ENCODE measurements around the gene CNST. TPM values are rescaled to one million over a fixed set of nuclear protein-coding genes. Genes with fewer than 3 reads are reported as not detected.
A peak's percentile ranks its signal among the peaks of the same experiment; 100 is the strongest.

The CNST gene
- total RNA-seq, 1 experiment from 2014 or later = 9.1 TPM

DNA sequence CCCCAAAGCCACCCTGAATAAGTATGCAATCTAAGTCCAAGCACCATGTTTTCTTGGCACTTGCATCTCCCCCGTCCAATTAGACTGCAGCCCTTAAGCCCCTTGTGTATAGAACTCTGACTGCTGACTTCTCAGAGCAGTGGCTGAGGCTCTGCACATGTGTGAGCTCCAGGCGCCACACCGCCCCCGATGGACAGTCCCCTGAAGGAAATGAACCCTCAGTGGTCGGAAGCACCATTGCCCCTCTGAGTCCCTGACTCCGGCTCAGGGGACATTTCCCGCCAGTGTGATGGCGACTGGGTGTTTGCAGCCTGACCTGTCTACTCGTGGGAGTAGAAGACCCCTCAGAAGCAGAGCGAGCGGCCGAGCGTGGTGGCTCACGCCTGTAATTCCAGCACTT is 120.7 kb downstream of the CNST start:
- Histone ChIP-seq H3K27ac (no peak overlapping the region), H3F3A (ENCODE audit: insufficient read depth, low read depth) (no peaks in the 10 kb centered on the region), H3K4me1 (replicated peaks; ENCODE audit: insufficient read depth) (0 out of 2 replicates have a peak, but pooled peaks cover 3% of the 10 kb centered on the region), H3K36me3 (ENCODE audit: low read depth) (no peaks in the 10 kb centered on the region), H3K9me3 (ENCODE audit: insufficient read depth, low read depth) (no peaks in the 10 kb centered on the region), H3K9me2 (ENCODE audit: insufficient read depth) (no peaks in the 10 kb centered on the region), H3K4me2 (no peak overlapping the region), H3K4me3 (no peak overlapping the region), H3K79me2 (ENCODE audit: low read depth) (no peaks in the 10 kb centered on the region), H4K20me1 (ENCODE audit: insufficient read depth) (no peaks in the 10 kb centered on the region), H2AFZ (no peak overlapping the region), H3K27me3 (ENCODE audit: insufficient read depth, low read depth) (no peaks in the 10 kb centered on the region)
- intact Hi-C loops (cut with micrococcal nuclease; ENCODE audit: unreplicated experiment) = no loop called here
- BruUV-seq (replicated peaks) = no TSS peak
- DNase-seq = no peak
- ChIA-PET CTCF (no interaction called here), POLR2A (ENCODE audit: unreplicated experiment) (no interaction called here)
- TF ChIP-seq CTCF (conservative IDR thresholded peaks at IDR 0.05) (no peak), EZH2 (IDR thresholded peaks at IDR 0.05; ENCODE audit: low read depth) (no peak)

DNA sequence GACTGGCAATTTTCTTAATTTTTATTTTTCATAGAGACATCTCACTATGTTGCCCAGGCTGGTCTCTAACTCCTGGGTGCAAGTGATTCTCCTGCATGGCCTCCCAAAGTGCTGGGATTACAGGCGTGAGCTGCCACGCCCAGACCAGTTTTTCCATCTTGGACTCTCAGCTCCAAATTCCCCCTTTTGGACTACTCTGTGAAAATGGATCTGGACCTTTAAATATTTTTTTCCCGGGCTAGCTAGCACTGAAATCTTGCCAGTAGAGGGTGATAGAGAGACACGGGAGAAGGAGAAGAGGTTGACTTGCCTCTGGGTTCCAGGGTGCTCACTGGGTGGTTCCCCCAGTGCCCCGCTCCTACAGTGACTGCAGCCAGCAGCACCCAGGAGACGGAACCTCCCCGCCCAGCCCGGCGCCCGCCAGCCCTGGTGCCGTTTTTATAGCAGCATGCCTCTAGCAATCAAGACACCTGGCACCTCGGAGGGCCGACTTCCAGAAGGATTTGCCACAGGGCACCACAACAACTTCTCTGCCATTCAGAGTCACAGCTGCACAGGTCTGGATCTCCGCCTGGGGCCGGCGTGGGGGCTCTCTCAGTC is 123.3 kb downstream of the CNST start:
- Histone ChIP-seq H3K27ac (no peak overlapping the region), H2AFZ (0 out of 2 replicates have a peak overlapping the region, but pooled peaks have one; percentile 62), H3K4me3 (peak overlapping the region; percentile 54; the same call in 1 of the 2 replicates), H3K27me3 (ENCODE audit: insufficient read depth, low read depth) (no peaks in the 10 kb centered on the region), H4K20me1 (ENCODE audit: insufficient read depth) (no peaks in the 10 kb centered on the region), H3F3A (ENCODE audit: insufficient read depth, low read depth) (no peaks in the 10 kb centered on the region), H3K9me2 (ENCODE audit: insufficient read depth) (no peaks in the 10 kb centered on the region), H3K9me3 (ENCODE audit: insufficient read depth, low read depth) (no peaks in the 10 kb centered on the region), H3K4me1 (replicated peaks; ENCODE audit: insufficient read depth) (0 out of 2 replicates have a peak, but pooled peaks cover 3% of the 10 kb centered on the region), H3K4me2 (peak overlapping the region; percentile 86), H3K79me2 (ENCODE audit: low read depth) (no peaks in the 10 kb centered on the region), H3K36me3 (ENCODE audit: low read depth) (no peaks in the 10 kb centered on the region)
- no TSS peak for BruUV-seq (replicated peaks)
- intact Hi-C loops (cut with micrococcal nuclease; ENCODE audit: unreplicated experiment) = loop anchor here (1.0 to 5.0 kb wide), 5 partner anchors 10 to 1532 kb away; partner anchors contain the start of genes CNST and TFB2M
- CTCF ChIA-PET = interaction anchor here (0.6 to 0.9 kb wide), 4 partner anchors 35 to 555 kb away, joined by 3 to 4 read pairs (median 3); partner anchors contain the start of gene SCCPDH
- DNase-seq = peak; percentile 61
- POLR2A ChIA-PET (ENCODE audit: unreplicated experiment) = no interaction called here
- TF ChIP-seq EZH2 (IDR thresholded peaks at IDR 0.05; ENCODE audit: low read depth) = no peak
- peak; percentile 79 for TF ChIP-seq CTCF (conservative IDR thresholded peaks at IDR 0.05)

GRCh38 chr1:246690100-246690499 is 123.8 kb downstream of the CNST start:
- no peak for TF ChIP-seq EZH2 (IDR thresholded peaks at IDR 0.05; ENCODE audit: low read depth)
- no peak for TF ChIP-seq CTCF (conservative IDR thresholded peaks at IDR 0.05)
- DNase-seq = no peak
- intact Hi-C loops (cut with micrococcal nuclease; ENCODE audit: unreplicated experiment) = loop anchor here (5.0 kb wide), 1 partner anchor 1533 kb away; no protein-coding TSS in a partner anchor
- 0 out of 2 replicates have a peak, but pooled peaks cover 3% of the 10 kb centered on the region for H3K4me1 ChIP-seq (replicated peaks; ENCODE audit: insufficient read depth)
- ChIA-PET CTCF (no interaction called here), POLR2A (ENCODE audit: unreplicated experiment) (no interaction called here)
- no peak overlapping the region for H3K27ac ChIP-seq
- H3K9me3 ChIP-seq (ENCODE audit: insufficient read depth, low read depth) = no peaks in the 10 kb centered on the region
- 0 out of 2 replicates have a peak overlapping the region, but pooled peaks have one; percentile 62 for H2AFZ ChIP-seq
- H3K27me3 ChIP-seq (ENCODE audit: insufficient read depth, low read depth) = no peaks in the 10 kb centered on the region
- peak overlapping the region; percentile 54; the same call in 1 of the 2 replicates for H3K4me3 ChIP-seq
- no peaks in the 10 kb centered on the region for H3K9me2 ChIP-seq (ENCODE audit: insufficient read depth)
- no peaks in the 10 kb centered on the region for H3F3A ChIP-seq (ENCODE audit: insufficient read depth, low read depth)
- BruUV-seq (replicated peaks) = no TSS peak
- H3K36me3 ChIP-seq (ENCODE audit: low read depth) = no peaks in the 10 kb centered on the region
- peak overlapping the region; percentile 86 for H3K4me2 ChIP-seq
- H4K20me1 ChIP-seq (ENCODE audit: insufficient read depth) = no peaks in the 10 kb centered on the region
- no peaks in the 10 kb centered on the region for H3K79me2 ChIP-seq (ENCODE audit: low read depth)

Measured in PC-9 (cell line).